SIG-M5 treated with dmso at 0.1 percent for 504 hours (cell line): ENCODE results near the gene SMARCA2.

Experiments used
- DNase-seq: peaks from one replicate; lab custom pipeline; 2025; ENCODE audit not compliant: unreplicated experiment; lab: John Stamatoyannopoulos, UW

The SMARCA2 gene

DNA sequence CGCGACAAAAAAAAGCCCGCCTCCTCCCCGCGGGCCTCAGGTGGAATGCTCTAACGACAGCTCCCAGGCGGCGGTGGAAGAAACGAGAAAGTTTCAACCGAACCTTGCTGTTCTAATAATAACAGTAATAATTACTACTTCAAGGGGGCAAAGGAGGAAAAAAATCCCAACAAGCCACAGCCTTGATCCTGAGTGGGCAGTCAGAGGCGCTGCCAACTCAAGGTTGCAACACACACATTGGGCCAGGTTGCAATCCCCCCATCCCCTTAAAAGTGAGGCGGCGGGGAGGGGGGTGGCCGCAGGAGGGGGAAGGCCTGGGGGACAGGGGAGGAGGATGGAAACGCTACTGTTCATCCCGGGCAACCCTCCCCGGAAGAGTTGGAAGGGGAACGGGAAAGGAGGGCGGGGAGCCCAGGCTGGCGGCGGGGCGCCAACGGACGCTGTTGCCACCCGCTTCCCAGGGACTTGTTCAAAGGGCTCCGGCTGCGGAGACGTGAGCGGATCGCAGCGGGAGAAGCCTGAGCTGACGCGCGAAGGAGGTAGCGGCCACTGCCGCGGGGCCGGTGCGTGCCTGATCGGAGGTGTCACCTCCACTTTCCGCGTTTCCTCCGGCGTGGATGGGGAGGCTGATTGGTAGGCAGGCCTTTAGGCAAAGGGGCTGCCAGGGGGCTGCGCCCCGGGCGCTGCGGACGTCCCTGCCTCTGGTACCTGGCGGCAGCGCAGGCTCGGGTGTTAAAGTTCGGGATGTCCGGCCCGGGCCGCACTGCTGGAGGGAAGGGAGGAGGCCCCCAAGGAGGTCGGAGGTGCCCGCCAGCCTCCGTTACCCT lies 647 bp downstream of the SMARCA2 start:
- peak; percentile 36 for DNase-seq

DNA sequence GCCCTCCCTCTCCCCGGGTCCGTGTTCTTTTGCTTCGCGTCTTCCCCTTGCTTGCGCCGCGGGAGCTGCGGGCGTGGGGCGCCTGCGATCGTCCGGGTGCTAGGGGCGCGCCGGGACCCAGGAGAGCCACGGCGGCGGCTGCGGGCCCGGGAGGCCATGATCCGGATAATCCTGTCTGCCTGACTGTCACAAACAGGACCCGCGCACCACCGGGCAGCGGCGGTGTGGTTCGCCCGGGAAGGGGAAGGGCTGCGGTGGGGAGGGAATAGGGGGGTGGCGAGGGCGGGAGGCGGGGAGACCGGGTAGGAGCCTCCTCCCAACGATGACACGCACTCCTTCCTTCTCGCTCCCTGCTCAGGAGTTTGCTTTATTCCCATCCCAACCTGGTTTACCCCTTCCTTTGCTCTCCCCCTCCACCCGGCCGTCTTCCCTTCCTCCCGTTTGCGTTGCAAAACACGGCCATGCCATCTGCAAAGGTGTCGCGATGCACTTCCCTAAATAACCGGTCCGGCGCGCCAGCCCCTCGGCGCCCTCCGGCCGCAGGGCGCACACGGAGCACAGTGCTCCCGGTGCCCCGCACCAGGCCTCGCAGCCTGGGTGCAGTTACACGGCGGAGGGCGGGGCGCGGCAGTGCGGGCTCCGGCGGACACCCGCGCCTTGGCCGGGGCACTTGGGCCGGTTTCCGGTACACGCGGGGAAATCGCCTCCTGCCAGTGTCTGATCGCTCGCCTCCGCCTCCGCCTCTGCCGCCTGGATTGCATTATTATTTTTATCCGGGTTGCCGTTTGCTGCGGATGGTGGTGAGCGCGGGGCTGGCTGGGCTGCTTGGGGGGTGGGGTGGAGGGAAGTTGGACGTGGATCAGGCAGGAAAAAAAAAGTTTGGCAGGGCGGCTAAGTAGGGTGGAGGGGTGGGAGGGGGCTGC lies 1.5 kb downstream of the SMARCA2 start:
- peak; percentile 69 for DNase-seq

DNA sequence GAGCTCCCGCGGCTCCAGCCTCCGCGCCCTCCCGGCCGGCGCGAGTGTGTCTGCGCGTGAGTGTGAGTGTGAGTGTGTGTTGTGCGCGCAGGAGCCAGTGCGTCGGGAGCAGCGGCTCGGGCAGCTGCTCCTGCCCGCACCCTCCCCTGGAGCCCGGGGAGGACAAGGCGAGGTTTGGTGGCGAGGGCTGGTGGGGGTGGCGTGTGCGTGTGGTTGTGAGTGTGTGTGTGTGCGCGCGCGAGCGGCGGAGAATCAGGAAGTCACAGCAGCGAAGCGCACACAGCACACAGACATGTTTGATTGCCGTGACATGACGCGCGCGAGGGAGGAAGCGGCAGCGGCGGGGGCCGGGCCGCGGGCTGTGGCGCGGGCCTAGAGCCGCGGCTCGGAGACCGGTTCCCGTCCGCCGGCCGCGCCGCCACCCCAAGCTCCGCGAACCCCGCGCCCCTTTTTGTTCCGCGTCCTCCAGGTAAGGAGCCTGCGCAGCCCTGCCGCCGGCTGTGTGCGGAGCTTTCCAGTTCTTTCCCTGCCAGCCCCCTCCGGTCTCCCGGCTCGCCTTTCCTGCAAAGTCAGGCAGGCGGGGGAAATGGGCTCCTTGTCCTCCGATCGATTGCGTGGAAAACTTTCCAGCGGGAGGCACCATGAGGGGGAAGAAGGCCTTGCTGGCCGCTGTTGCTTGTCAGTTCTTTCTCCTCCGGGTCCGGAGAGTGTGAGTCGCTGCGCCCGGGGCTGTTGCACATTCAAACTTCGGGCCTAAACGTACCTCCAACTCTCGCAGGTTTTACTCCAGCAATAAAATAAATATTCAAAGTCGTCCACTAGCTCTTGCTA lies 2.4 kb downstream of the SMARCA2 start:
- DNase-seq = peak; percentile 73

DNA sequence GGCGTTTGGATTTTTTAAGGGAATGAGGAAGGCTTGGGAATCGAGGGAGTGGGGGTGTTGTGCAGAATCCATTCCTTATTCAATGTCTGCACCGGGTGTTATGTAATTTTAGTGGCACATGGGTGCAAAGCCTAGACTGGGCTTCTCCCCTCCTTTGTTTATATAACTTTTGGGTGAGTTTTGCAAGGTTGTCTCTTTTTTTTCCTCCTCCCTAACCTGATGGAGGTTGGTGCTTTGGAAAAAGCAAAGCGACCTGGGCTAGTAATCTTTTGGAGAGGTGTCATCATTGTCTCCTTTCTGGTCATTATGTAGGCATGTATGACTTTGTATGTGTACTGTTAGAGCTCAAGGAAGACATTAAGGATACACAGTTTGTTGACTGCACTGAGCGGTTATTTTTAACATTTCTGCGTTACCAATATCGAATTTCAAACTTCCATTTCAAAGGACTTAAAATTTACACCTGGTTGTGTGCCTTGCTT lies 3.1 kb downstream of the SMARCA2 start:
- DNase-seq = peak; percentile 42

DNA sequence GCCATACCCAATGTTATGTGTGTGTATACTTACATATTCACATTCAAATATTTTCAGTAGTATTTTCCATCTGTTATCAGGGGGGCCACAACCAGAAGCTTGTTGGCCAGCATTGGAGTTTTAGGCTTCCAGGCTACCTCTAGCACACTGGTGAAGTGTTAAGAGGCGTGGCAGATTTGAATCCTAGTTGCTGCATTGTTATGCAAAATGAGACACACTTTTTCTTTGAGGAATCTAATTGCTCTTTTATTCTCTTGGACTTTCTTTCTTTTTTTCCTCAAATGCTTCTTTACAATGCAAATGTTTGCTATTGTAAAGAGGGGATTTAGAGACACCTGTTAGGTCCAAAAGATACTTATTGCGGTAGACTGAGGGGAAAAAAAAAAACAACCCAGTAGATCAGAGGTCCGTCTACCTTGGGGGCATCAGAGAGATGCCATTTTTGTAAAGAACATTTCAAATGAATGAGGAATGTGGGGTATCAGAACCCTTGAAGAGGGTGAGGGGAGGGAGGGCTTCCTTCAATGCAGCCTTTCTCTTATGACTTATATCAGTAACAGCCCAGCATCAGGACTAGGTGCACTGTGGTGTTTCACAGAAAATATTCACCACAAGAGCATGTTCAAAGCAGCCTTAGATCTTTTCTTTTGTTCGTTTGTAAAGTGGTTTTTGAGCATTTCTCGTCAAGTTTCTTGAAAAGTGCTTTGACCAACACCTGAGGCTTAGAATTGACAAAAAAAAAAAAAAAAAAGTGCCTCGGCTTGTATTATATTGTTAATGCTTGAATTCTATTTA lies 3.8 kb downstream of the SMARCA2 start:
- no peak for DNase-seq

DNA sequence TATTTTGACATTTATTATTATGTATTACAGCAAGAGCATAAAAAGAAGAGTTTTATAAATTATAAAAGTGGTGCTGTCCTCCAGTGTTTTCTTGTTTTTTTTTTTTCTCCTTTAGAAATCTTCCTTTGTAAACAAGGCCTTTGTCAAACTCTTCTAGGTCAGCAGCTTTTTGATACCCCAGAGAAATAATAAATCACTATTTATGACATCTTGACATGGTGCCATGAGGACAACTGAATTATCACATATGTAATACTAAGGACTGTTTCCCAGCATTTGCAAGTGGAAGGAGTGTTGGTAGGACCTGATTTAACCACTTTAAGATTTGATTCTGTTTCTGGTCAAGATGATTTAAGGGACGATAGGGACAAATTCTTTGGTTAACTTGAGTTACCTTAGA lies 4.6 kb downstream of the SMARCA2 start:
- no peak for DNase-seq

DNA sequence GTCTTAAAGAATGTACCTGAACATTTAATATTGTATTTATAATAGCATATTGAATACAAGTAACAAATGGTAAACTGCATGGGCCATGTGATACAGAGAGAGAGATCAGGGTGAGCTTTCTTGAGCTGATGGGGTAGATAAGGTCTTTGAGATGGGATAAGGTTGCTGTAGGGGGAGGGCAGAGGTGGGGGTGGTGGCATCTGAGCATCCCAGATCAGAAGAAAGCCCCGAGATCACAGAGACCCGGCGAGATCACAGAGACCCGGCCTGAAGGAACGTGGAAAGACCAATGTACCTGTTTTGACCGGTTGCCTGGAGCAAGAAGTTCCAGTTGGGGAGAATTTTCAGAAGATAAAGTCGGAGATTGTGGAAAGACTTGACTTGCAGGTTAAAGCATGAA lies 6.6 kb downstream of the SMARCA2 start:
- DNase-seq = no peak

DNA sequence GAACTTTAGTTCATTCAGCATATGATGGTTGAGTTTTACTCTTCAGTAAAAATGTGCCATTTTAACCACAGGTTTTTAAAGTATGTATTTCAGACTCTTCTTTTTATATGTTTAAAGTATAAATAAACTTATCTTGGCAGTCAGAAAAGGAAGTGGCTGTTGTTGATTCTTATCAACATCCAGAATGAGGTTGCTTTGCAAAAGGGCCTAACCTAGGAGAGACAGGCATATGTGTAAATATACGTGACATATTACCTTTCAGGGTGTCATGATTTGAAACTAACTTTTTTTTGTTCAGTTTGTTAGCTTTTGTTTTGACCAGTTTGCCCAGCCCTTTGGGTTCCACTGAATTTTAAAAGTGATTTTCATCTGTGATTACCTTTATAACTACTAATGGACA lies 7.4 kb downstream of the SMARCA2 start:
- DNase-seq = no peak

DNA sequence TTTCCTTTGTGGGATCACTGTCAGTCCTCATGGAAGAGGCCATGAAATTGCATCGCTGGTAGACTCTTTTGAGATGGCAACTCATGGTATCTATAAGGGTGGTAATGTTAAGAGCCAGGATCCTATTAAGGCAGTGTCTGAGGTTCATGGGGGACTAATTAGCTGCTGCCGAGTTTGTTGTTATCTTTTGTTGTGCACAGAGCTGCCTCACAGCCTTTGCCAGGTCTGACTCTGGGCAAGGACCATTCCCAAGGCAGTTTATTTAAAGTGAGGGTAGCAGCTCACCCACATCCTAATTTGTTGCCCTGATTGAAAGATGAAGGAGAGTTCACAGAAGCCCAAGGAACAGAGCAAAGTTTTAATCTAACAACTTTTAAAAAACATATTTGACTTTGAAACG lies 7.9 kb downstream of the SMARCA2 start:
- DNase-seq = no peak

DNA sequence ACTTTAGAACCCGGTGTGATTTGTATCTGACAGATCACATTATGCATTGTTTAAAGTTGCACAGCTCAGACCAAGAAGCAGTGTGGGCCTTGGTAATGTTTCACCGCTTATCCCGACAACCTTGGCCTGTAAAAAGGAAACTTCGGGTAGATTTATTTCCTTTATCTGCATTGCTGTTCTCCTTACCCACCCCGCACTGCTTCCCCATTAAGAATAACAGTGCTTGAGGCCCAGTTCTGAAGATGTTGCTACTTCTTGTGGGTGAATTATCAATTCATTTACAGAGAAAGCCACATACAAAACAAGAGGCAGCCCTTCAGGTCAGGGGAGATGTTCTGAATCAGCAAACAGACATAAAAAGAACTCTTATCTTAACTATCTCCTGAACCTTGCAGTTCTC lies 8.4 kb downstream of the SMARCA2 start:
- DNase-seq = no peak

DNA sequence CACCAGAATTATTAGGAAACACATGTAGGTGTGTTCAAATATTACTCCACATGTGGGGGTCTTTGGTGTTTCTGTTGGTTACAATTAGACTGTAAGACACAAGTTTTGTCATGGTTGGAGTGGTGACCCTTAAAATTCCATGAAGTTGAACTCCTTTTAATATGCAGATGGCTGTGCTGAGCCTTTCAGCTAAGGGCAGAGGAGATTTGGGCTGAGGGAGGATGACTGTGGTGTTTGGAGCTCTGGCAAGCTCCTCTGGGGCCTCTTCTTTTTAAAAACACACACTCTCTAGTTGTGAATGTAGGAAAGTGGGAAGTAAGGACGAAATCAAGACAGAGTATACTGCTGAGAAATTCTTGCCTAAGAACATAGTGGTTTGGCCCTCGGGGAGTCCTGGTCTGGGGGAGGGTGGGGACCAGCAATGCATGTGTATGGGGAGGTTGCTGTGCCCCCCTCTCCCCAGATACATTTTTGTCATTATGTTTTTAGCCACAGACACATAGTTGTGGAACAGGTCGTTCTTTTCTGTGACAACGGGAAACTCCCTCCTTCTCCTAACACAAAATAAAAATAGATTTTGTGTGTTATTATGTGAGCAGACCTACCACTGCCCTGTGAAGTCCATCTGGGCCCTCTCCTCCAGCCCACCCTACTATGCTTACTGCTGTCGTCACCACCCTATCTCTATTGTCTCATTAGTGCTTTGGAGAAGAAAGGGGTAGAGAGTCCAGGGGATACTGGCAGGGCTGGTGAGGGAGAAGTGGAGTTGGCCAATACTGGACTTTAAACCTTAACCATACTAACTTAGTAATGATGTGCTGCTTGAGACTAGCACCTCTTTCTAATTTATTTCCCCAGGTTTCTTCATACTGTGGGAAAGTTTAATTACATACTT lies 10.0 kb downstream of the SMARCA2 start:
- DNase-seq = peak; percentile 80

DNA sequence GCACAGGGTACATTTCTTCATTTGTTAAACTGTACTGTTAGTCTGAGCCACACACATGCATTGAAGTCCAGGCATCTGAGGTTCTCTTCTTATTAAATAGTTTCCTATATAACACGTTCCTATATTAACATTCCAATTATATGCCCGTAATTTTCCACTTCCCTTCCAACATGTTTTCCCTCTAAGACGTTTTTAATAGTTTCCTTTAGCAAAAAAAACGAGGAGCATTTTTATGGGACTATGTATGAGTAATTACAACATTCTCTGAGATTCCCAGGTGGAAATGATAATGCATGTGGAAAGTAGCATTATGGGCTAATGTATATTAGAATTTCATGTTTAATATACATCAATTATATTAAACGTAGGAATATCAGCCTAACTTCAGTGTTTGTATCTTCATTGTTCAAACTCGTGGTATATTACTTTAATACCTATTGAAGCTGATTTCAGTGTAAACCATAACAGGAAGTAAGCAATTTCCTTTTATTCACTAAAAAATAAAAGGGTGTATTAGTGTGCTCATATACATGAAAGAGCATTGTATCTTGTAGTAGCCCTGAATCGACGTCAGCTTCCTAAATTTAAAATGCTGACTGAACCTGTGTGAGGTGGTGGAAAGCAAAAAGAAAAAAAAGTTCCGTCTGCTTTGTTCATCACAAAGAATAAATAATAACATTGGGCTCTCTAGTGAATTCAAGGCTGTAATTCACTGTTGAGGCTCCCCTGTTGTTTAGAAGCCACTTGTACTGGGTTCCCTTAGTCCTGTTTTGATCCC lies 11.3 kb downstream of the SMARCA2 start:
- no peak for DNase-seq

DNA sequence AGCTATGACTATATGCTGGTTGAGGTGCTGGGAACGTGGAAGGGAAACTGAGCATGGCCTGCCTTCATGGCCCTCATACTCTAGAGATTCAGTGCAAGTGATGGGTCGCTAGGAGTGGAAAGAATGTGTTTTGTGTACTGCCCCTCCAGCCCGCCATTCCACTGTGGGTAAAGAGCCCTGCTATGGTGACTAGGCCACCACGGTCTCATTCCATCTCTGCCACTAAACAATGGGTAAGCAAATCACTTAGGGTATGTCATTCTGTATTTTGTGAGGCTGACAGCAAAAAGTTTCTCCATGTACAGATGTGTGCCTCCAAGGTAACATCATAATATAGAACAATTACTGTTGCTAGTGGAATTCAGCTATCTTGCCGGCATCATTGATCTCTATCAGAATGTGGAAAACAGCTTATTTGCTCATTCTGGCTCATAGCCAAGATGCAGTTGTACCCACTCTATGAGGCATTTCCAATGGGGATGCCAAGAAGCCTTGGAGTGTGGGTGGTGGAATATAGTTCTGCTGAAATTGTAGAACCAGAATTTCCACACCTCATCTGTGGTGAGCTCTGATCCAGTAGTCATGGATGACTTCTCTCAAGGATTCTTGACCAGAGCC lies 12.5 kb downstream of the SMARCA2 start:
- DNase-seq = no peak

DNA sequence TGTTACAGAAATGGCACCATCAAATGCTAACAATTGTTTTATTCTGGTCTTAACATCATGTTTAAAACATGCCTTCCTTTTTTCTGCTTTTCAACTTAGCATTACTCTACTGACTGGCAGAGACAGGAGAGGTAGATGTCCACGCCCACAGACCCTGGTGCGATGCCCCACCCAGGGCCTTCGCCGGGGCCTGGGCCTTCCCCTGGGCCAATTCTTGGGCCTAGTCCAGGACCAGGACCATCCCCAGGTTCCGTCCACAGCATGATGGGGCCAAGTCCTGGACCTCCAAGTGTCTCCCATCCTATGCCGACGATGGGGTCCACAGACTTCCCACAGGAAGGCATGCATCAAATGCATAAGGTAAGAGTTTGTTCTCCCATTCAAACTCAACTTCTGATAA lies 13.7 kb downstream of the SMARCA2 start:
- DNase-seq = no peak

DNA sequence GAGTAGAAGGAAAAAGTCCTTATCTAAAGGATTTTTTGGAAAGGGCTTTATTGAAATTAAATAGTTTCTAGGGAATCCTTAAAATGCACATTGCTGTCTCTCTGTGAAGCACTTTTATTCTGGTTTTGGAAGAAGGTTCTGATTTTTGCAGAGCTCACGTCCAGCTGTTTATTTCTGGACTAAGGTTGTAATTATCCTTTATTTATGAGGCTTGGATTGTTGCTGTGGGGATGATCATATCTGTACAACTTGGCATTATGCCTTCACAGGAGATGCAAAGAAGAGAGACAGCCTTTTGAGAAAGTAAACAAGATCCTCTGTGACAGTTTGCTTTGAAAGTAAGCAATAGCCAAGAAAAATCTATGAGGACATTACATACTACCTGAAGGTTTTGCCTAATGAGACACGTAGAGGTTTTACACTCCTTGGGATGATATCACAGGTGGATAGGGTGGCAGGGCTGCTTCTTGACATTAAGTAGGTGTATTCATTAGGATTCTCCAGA lies 14.6 kb downstream of the SMARCA2 start:
- DNase-seq = no peak

DNA sequence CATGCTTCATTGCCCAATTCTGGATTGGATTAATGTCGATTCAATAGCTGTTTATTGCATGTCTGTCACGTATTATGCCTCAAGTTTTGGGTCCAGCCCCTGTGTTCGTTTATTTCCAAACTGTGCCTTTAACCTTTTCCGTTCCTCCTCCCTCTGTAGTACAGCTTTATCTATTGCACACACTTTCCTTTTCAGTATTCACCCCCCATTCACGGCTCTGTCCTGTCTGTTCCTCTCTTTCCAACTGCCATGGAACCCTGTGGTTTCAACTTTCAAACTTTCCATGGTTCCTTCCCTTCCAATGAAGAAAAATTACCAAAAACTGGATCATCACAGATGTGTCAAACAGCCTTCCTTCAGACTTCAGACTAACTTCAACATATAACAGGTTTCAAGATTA lies 17.1 kb downstream of the SMARCA2 start:
- no peak for DNase-seq

DNA sequence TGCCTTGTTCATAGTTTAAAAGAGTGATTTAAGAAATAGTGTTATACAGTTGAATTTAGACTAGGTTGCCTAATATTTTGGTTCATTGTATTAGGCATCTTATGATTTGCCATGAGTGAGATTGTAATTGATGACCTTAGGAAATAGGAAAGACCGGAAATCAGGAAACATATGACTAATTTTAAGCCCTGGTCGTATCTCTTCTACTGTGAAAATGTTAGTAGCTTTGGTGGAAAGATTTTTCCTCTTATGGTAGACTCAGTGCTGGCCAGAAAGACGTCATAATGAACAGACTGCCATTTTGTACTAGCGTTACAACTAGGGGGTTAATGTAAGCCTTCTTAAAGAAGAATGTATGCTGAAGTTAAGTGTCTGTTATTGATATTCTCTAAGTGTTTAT lies 21.7 kb downstream of the SMARCA2 start:
- DNase-seq = no peak
